G401.6 (cell line): ENCODE results near the gene CHD2.

Experiments used
- FAIRE-seq: peaks from 2 replicates; lab custom pipeline; 2012; peaks lifted over from hg19 to GRCh38; lab: Jason Lieb, UNC

Gene CHD2

DNA sequence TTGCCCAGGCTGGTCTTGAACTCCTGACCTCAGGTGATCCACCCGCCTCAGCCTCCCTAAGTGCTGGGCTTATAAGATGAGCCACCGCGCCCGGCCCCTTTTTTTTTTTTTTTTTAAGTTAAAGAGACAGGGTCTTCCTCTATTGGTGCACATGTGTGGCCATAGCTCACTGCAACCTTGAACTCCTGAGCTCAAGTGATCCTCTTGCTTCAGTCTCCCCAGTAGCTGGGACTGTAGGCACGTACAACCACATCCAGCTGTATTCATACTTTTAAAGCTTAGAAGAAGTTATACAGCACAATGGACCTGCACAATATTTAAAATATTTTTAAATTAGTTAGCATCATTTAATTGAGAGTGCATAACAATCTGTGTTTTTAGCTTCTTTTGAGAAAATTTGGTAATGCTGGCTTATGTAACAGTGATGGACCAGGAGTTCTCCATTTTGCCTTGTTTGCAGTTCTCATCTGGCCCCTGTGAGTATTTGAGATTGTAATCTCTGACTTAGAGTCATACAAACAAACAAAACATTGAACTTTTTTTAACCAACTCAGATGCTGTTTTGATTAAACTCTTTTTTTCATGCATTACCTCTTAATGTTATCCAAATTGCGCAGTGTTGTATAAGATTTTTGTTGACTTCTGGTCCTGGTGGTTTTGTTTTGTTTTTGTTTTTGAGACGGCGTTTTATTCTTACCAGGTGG lies 33.0 kb downstream of the CHD2 start:
- no peak for FAIRE-seq

- FAIRE-seq: no peak
Measured at GRCh38 chr15:92933831-92934230, 33.7 kb downstream of the CHD2 start.

DNA sequence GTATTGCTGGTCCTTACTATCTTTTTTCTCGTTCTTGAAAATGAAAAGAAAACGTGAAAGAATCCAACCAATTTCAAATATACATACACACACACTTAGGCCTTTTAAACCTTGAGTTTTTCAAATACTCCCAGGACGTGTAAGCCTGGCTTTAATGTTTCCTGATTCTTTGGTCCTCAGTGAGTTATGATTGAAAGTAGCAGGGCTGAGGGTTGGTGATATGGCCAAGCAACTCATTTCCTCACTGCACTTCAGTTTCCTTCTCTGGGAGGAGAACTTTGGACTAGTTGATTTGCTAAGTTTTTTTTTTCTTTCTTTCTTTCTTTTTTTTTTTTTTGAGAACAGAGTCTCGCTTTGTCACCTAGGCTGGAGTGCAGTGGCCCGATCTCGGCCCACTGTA lies 34.6 kb downstream of the CHD2 start:
- no peak for FAIRE-seq

GRCh38 chr15:92936138-92936537 lies 36.0 kb downstream of the CHD2 start:
- no peak for FAIRE-seq

DNA sequence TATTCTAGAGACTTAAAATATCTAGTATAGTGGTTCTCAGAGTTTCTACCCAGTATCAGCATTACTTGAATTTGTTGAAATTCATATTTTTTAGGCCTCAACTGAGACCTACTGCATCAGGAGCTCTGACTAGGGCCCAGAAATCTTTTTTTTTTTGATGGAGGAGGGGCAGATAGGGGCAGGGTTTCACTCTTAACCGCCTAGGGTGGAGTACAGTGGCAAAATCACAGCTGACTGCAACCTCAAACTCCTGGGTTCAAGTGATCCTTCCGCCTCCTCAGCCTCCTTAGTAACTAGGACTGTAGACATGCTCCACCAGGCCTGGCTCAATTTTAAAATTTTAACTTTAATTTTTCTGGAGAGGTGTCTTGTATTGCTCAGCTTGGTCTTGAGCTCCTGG lies 36.6 kb downstream of the CHD2 start:
- no peak for FAIRE-seq

- FAIRE-seq: no peak
Measured at GRCh38 chr15:92937901-92938300, 37.8 kb downstream of the CHD2 start.

DNA sequence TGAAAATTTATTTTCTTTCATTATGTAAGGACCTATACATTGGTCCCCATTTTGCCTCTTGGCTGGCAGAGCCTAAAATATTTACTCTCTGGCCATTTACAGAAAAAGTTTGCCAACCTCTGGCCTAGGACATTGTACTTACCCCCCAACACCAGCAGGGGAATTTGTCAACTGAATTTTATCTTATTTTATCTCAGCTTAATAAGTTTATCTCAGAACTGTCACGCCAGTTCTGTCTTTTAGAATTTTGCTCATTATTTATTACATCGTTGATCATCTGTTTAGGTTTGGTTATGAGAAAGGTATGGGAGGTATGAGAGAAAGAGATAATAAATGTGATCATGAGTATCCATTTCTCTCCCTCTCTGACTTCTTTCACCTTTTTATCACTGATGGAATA lies 38.3 kb downstream of the CHD2 start:
- FAIRE-seq: peak; percentile 48

DNA sequence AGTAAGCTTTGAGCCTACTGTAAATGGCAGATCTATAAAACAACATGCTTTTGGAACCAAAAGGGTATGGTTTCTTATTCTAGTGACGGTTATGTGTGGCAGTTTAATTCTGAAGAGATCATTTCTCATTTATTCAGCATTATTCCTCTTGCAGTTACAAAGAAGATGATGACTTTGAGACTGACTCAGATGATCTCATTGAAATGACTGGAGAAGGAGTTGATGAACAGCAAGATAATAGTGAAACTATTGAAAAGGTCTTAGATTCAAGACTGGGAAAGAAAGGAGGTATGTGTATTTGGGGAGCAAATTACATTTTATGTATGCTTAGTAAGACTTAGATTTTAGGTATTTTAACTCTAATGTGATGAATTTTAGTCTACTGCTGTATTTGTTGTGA lies 41.5 kb downstream of the CHD2 start:
- no peak for FAIRE-seq

DNA sequence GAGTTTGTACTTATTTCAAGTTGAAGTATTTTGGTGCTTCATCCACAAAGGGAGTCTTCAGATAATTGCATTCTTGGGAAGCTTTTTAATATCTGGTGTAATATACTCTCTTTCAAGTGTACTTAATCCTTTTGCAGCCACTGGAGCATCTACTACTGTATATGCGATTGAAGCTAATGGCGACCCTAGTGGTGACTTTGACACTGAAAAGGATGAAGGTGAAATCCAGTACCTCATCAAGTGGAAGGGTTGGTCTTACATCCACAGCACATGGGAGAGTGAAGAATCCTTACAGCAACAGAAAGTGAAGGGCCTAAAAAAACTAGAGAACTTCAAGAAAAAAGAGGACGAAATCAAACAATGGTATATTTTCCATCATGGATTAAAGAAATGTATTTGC lies 42.6 kb downstream of the CHD2 start:
- no peak for FAIRE-seq

DNA sequence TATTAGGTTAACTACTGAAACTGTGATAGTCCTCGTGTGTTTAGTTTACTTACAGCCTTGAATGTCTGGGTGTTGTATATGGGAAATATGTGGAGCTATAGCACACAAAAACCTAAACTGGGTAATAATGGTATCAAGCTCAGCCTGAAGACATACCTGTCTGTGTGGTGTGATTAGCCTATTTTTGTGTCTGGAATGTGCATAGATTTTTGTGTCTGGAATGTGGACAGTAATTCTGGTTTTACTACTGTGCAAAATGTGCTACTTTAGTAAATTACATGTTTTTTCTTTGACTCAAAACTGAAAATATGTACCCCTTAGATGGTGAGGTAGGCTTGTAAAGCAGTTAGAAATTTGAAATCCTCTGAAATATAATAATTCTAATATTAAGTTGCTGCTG lies 43.5 kb downstream of the CHD2 start:
- no peak for FAIRE-seq

GRCh38 chr15:92944946-92945521 lies 44.9 kb downstream of the CHD2 start:
- FAIRE-seq: no peak

DNA sequence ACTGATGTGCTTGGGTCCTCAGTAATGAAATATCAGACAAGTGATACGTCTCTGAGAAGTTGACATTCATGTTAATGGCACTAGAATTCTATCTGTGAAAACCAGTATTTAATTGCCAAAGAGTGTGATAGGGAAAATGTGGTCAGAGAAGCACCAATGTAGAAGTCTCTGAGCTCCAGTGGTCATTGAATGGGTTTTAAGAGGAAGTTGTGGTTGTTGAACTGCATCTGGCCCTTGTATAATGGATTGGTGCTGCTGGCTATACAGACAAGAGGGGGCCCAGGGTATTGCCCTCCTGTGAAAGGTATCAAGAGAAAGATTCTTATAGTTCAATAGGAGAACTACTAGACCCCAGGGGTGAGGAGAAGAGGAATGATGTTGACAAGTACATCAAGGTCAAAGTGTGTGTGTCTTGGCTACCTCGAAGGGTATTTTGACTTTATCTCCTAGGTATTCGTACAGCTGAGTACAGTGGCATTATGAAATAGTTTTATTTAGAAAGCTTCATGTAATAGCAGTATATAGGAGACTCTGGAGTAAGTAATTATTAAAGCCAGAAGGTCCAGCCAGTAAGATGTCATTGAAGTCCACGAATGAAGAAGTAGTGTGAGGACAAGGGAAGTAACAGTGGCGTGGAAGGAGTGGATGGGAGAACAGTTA lies 47.1 kb downstream of the CHD2 start:
- FAIRE-seq: no peak

GRCh38 chr15:92949604-92950249 lies 49.6 kb downstream of the CHD2 start:
- peak; percentile 19 for FAIRE-seq

DNA sequence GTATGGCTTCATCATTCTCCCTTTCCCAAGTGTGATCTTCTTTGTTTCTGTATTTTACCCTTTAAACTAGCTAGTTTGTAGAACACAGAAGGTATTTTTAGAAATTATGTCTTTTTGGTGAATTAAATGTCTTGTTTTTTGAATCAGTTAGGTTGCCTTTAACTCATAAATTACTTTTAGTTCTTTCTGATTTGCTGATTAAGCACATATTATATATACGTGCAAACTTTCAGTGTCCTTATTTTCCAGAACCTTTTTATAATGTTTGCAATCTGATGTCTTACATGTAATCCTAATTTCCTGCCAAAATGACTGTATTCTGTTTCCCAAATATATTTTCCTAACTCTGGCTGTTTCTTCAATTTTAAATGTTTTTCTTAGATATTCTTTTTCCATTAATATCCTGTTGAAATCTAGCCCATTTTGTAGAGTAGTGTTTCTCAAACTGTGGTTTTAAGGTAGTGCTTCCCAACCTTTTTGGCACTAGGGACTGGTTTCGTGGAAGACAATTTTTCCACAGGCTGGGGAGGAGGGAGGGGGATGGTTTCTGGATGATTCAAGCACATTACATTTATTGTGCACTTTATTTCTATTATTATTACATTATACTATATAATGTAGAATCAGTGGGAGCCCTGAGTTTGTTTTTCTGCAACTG lies 51.8 kb downstream of the CHD2 start:
- no peak for FAIRE-seq

- FAIRE-seq: no peak
Measured at GRCh38 chr15:92952458-92952850, 52.3 kb downstream of the CHD2 start.

- FAIRE-seq: no peak
Measured at GRCh38 chr15:92953566-92953965, 53.4 kb downstream of the CHD2 start.

GRCh38 chr15:92954002-92954401 lies 53.9 kb downstream of the CHD2 start:
- FAIRE-seq: no peak

DNA sequence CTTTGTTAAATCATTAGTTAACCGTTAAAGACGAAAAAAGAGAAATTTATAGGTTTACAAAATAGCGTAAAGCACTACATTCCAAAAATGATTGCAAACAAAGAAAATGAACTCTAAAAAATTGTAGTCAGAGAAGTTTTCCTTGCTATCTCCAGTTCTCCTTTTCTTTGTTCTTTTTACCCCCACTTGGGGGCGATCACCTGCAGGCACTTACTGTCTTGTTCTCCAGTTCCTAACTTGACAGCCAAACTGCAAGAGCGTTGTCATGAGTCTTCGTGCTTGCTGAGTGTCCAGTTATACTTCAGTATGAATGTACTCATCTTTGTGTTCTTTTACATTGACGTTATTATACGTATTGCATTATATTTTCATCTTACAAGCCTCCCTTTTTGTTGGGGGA lies 54.5 kb downstream of the CHD2 start:
- FAIRE-seq: peak; percentile 21

GRCh38 chr15:92955706-92956105 lies 55.6 kb downstream of the CHD2 start:
- no peak for FAIRE-seq

GRCh38 chr15:92958105-92958504 lies 58.0 kb downstream of the CHD2 start:
- FAIRE-seq: no peak

GRCh38 chr15:92959219-92959618 lies 59.1 kb downstream of the CHD2 start:
- no peak for FAIRE-seq

DNA sequence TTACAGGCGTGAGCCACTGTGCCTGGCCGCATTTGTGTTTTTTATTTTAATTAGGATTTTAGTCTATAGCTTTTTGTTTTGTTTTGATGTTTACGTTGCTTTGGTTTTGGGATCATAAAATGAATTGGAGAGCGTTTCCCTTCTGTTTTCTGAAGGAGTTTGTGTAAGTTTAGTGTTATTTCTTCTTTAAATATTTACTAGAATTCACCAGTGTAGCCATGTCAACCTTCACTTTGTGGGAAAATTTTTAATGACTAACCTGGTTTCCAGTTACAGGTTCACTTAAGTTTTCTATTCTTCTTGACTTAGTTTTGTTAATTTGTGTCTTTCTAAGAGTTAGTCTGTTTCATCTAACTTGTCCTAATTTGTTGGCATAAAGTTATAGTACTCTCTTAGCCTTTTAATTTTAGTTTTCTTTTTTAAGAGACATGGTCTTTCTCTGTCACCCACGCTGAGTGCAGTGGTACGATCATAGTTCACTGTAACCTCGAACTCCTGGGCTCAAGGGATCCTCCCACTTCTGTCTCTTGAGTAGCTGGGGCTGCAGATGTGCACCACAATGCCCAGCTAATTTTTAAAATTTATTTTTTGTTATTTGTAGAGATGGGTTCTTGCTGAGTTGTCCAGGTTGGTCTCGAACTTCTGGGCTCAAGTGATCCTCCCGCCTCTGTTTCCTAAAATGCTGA lies 61.0 kb downstream of the CHD2 start:
- FAIRE-seq: no peak
